NCI-H146 treated with DMSO at 0.1 percent for 48 hours (cell line): ENCODE measurements around the gene CLUH.

Source experiments
- DNase-seq: peaks from one replicate; lab custom pipeline; 2025; ENCODE audit not compliant: unreplicated experiment; lab: John Stamatoyannopoulos, UW

Gene CLUH

GRCh38 chr17:2722611-2723010 lies 11.0 kb upstream of the CLUH start:
- no peak for DNase-seq

- no peak for DNase-seq
These were observed 10.0 kb upstream of the CLUH start for GRCh38 chr17:2721603-2722002.

- no peak for DNase-seq
These were observed 8.3 kb upstream of the CLUH start for GRCh38 chr17:2719861-2720260.

- no peak for DNase-seq
These were observed 6.8 kb upstream of the CLUH start for GRCh38 chr17:2718150-2718938.

GRCh38 chr17:2716649-2717048 lies 5.1 kb upstream of the CLUH start:
- DNase-seq, result no peak

GRCh38 chr17:2713881-2714280 lies 2.3 kb upstream of the CLUH start:
- DNase-seq, result no peak

- peak; percentile 3 for DNase-seq
These were observed 908 bp upstream of the CLUH start for GRCh38 chr17:2712300-2713043.

- DNase-seq, result no peak
These were observed 559 bp downstream of the CLUH start for GRCh38 chr17:2710803-2711607.

GRCh38 chr17:2710071-2710802 lies 1.3 kb downstream of the CLUH start:
- DNase-seq, result no peak

GRCh38 chr17:2709183-2709661 lies 2.3 kb downstream of the CLUH start:
- no peak for DNase-seq

- DNase-seq, result no peak
These were observed 2.9 kb downstream of the CLUH start for GRCh38 chr17:2708585-2709182.

- no peak for DNase-seq
These were observed 3.6 kb downstream of the CLUH start for GRCh38 chr17:2707721-2708584.

- DNase-seq, result no peak
These were observed 4.6 kb downstream of the CLUH start for GRCh38 chr17:2706911-2707510.

GRCh38 chr17:2705888-2706795 lies 5.4 kb downstream of the CLUH start:
- DNase-seq, result no peak

- no peak for DNase-seq
These were observed 6.3 kb downstream of the CLUH start for GRCh38 chr17:2705263-2705662.

GRCh38 chr17:2704890-2705248 lies 6.7 kb downstream of the CLUH start:
- no peak for DNase-seq

GRCh38 chr17:2704031-2704889 lies 7.3 kb downstream of the CLUH start:
- DNase-seq, result no peak
